Lung microvascular endothelial cell (primary cell): ENCODE data around the gene KRTAP5-8. TPM values are rescaled to one million over a fixed set of nuclear protein-coding genes. Genes with fewer than 3 reads are reported as not detected.
"Not testable (repeated sequence)": the region's sequence is repeated elsewhere in the genome, so short reads cannot be mapped to it uniquely, and the experiment has no call there.

Experiments
- DNase-seq, 2 donors: peaks; one replicate each; pipeline versions ENCODE4 v3.0.0 to v3.0.0-alpha.2; 2010; ENCODE audit warnings: low read depth in 2 of 2
- total RNA-seq: library from RNA; depleted of rRNA; stranded (reverse); fragments of >200 nt; gene quantifications from 2 replicates; pipeline ENCODE4 v1.2.1, GENCODE V29; 2014

KRTAP5-8 gene
- total RNA-seq, 1 donor from 2014 or later: not detected

- DNase-seq: no peak
These were observed 30.7 kb upstream of the KRTAP5-8 start for GRCh38 chr11:71507102-71507501.

- DNase-seq: no peak
These were observed 19.0 kb upstream of the KRTAP5-8 start for GRCh38 chr11:71518506-71519471.

- no peak for DNase-seq
These were observed 18.3 kb upstream of the KRTAP5-8 start for GRCh38 chr11:71519546-71519945.

- no peak for DNase-seq
These were observed 12.5 kb upstream of the KRTAP5-8 start for GRCh38 chr11:71525188-71525937.

GRCh38 chr11:71525938-71526495, 11.8 kb upstream of the KRTAP5-8 start:
- no peak for DNase-seq

GRCh38 chr11:71526796-71527575, 10.8 kb upstream of the KRTAP5-8 start, which contains the start of gene KRTAP5-7:
Gene KRTAP5-7 (plus strand): TSS chr11:71527267. CDS start chr11:71527301, 34 bp downstream.
- peak in 1 of 2 donors; percentile 13 for DNase-seq

- no peak for DNase-seq
These were observed 10.1 kb upstream of the KRTAP5-8 start for GRCh38 chr11:71527576-71528210.

GRCh38 chr11:71530602-71531001, 7.2 kb upstream of the KRTAP5-8 start:
- no peak for DNase-seq

- no peak for DNase-seq
These were observed 5.7 kb upstream of the KRTAP5-8 start for GRCh38 chr11:71532036-71532610.

GRCh38 chr11:71534711-71535608, 2.9 kb upstream of the KRTAP5-8 start:
- not testable (repeated sequence) for DNase-seq

GRCh38 chr11:71535825-71536224, 2.0 kb upstream of the KRTAP5-8 start:
- DNase-seq: no peak

- DNase-seq: no peak
These were observed 288 bp upstream of the KRTAP5-8 start for GRCh38 chr11:71537537-71537936.

- no peak for DNase-seq
These were observed 803 bp downstream of the KRTAP5-8 start for GRCh38 chr11:71538666-71538990.

GRCh38 chr11:71539017-71539416, 1.2 kb downstream of the KRTAP5-8 start:
- DNase-seq: no peak

GRCh38 chr11:71539971-71540370, 2.1 kb downstream of the KRTAP5-8 start:
- not testable (repeated sequence) for DNase-seq

GRCh38 chr11:71540521-71541304, 2.9 kb downstream of the KRTAP5-8 start:
- DNase-seq: not testable (repeated sequence)

GRCh38 chr11:71542382-71542781, 4.6 kb downstream of the KRTAP5-8 start:
- no peak for DNase-seq
